Measurements from ENCODE around the gene PAN2.

The PAN2 gene

DNA sequence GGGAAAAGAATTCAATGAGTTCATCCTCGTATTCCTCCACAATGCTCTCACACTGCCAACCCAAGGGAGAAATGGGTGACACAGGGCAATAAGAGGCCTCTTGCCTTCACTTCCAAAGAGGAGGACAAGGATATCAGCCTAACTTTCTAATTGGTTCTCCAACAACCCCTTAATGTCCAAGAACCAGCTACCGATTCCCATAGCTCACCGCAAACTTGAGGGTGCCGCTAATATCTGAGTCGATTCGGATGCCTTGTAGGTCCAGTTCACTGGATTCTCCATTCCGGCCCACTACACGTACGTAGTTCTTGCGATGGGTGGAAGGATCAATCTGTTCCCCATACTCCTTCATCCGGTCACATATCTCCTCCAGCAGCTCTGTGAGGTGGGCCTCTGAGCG, 22.8 kb downstream of the PAN2 start:
- WGBS (ENCODE audit: insufficient coverage), result 96% methylated on average over 12 of the region's 12 CpGs
- Histone ChIP-seq H3K36me3 (ENCODE audit: control insufficient read depth in 4 of 4, insufficient read depth in 4 of 4, low read length in 3 of 4) (peaks cover 12 to 50% (median 31%) of the 10 kb centered on the region in 4 experiments), H3K4me1 (ENCODE audit: control extremely low read depth in 1 of 4, control insufficient read depth in 4 of 4, insufficient read depth in 4 of 4, low read length in 3 of 4) (peaks cover 6 to 13% (median 11%) of the 10 kb centered on the region in 4 experiments), H3K9me3 (ENCODE audit: control extremely low read depth in 1 of 5, control insufficient read depth in 4 of 5, insufficient read depth in 2 of 5, low read depth in 1 of 5, low read length in 4 of 5) (no peaks in the 10 kb centered on the region), H3K27ac (ENCODE audit: insufficient read depth in 1 of 2, low read depth in 1 of 2, low read length in 2 of 2, poor library complexity in 1 of 2, severe bottlenecking in 2 of 2) (no peak overlapping the region), H3K4me3 (ENCODE audit: control insufficient read depth in 1 of 7, extremely low read depth in 1 of 7, insufficient read depth in 4 of 7, low read depth in 2 of 7, low read length in 6 of 7) (no peak overlapping the region), H3K27me3 (replicated peaks in 2 of 5; ENCODE audit: control insufficient read depth in 4 of 5, insufficient read depth in 5 of 5, low read length in 4 of 5) (no peaks in the 10 kb centered on the region)
- ChIA-PET CTCF (interaction anchor here (0.7 to 3.4 kb wide), 9 partner anchors 11 to 191 kb away, joined by 3 to 11 read pairs (median 4); partner anchors contain the start of genes APOF and CS), POLR2A (no interaction called here)
- no peak for DNase-seq

DNA sequence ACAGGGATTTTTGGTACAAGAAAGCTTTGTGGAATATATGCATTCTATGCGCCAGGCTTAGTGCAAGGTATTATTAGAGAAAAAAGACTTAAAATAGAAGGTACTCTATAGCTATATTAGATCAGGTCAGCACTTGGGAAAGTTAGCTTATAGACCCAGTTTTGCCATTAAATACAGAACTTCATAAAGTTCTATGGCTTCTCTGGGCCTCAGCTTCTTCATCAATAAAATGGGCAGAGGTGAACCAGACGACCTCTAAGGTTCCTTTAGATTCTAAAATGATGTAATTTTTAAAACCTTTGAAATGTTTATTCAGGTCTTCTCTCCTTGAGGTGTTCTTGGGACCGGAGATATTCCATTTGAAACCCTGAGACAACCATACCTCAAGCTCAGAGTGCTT, 25.1 kb downstream of the PAN2 start:
- ChIA-PET CTCF (interaction anchor here (0.7 to 3.4 kb wide), 9 partner anchors 9 to 156 kb away, joined by 3 to 11 read pairs (median 3); partner anchors contain the start of genes CS and STAT2), POLR2A (interaction anchor here (0.6 kb wide), 1 partner anchor 20 kb away, joined by 5 read pairs; no protein-coding TSS in a partner anchor)
- Histone ChIP-seq H3K36me3 (ENCODE audit: control insufficient read depth in 4 of 4, insufficient read depth in 4 of 4, low read length in 3 of 4) (peaks cover 17 to 50% (median 40%) of the 10 kb centered on the region in 4 experiments), H3K4me1 (ENCODE audit: control extremely low read depth in 1 of 4, control insufficient read depth in 4 of 4, insufficient read depth in 4 of 4, low read length in 3 of 4) (no peaks in the 10 kb centered on the region), H3K4me3 (ENCODE audit: control insufficient read depth in 1 of 7, extremely low read depth in 1 of 7, insufficient read depth in 4 of 7, low read depth in 2 of 7, low read length in 6 of 7) (no peak overlapping the region), H3K9me3 (ENCODE audit: control extremely low read depth in 1 of 5, control insufficient read depth in 4 of 5, insufficient read depth in 2 of 5, low read depth in 1 of 5, low read length in 4 of 5) (no peaks in the 10 kb centered on the region), H3K27me3 (replicated peaks in 2 of 5; ENCODE audit: control insufficient read depth in 4 of 5, insufficient read depth in 5 of 5, low read length in 4 of 5) (no peaks in the 10 kb centered on the region), H3K27ac (ENCODE audit: insufficient read depth in 1 of 2, low read depth in 1 of 2, low read length in 2 of 2, poor library complexity in 1 of 2, severe bottlenecking in 2 of 2) (no peak overlapping the region)
- 100% methylated on average over 2 of the region's 3 CpGs for WGBS (ENCODE audit: insufficient coverage)
- no peak for DNase-seq

DNA sequence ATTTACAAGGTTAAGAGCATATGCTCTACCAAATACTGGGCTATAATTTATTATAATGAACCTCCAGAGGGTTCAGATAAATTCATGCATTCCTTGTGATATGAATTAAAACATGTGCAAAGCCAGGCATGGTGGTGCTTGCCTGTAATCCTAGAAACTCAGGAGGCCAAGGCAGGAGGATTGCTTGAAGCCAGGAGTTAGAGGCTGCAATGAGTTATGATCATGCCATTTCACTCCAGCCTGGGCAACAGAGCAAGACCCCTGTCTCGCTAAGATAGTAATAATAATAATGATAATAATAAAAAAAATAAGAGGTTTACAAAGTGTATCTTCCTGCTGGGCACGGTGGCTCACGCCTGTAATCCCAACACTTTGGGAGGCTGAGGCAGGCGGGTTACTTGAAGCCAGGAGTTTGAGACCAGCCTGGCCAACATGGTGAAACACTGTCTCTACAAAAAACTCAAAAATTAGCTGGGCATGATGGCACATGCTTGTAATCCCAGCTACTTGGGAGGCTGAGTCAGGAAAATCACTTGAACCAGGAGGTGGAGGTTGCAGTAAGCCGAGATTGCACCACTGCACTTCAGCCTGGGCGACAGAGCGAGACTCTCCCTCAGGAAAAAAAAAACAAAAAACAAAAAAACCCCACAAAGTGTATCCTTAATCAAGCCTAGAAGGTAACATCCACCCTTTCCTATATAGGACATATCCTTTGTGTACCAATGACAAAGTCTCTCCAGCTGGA, 26.4 kb downstream of the PAN2 start:
- H3K4me3 ChIP-seq (ENCODE audit: control insufficient read depth in 1 of 7, extremely low read depth in 1 of 7, insufficient read depth in 4 of 7, low read depth in 2 of 7, low read length in 6 of 7), result no peak overlapping the region
- DNase-seq, result no peak
- no peak overlapping the region for H3K27ac ChIP-seq (ENCODE audit: insufficient read depth in 1 of 2, low read depth in 1 of 2, low read length in 2 of 2, poor library complexity in 1 of 2, severe bottlenecking in 2 of 2)
- no peaks in the 10 kb centered on the region for H3K9me3 ChIP-seq (ENCODE audit: control extremely low read depth in 1 of 5, control insufficient read depth in 4 of 5, insufficient read depth in 2 of 5, low read depth in 1 of 5, low read length in 4 of 5)
- POLR2A ChIA-PET, result interaction anchor here (0.5 kb wide), 1 partner anchor 47 kb away, joined by 4 read pairs; no protein-coding TSS in a partner anchor
- WGBS (ENCODE audit: insufficient coverage), result 100% methylated on average over 2 of the region's 7 CpGs
- CTCF ChIA-PET, result interaction anchor here (1.0 to 1.6 kb wide), 4 partner anchors 8 to 17 kb away, joined by 3 to 4 read pairs (median 4); partner anchors contain the start of gene CS
- no peaks in the 10 kb centered on the region for H3K4me1 ChIP-seq (ENCODE audit: control extremely low read depth in 1 of 4, control insufficient read depth in 4 of 4, insufficient read depth in 4 of 4, low read length in 3 of 4)
- H3K36me3 ChIP-seq (ENCODE audit: control insufficient read depth in 4 of 4, insufficient read depth in 4 of 4, low read length in 3 of 4), result peaks cover 17 to 50% (median 40%) of the 10 kb centered on the region in 4 experiments
- no peaks in the 10 kb centered on the region for H3K27me3 ChIP-seq (replicated peaks in 2 of 5; ENCODE audit: control insufficient read depth in 4 of 5, insufficient read depth in 5 of 5, low read length in 4 of 5)

DNA sequence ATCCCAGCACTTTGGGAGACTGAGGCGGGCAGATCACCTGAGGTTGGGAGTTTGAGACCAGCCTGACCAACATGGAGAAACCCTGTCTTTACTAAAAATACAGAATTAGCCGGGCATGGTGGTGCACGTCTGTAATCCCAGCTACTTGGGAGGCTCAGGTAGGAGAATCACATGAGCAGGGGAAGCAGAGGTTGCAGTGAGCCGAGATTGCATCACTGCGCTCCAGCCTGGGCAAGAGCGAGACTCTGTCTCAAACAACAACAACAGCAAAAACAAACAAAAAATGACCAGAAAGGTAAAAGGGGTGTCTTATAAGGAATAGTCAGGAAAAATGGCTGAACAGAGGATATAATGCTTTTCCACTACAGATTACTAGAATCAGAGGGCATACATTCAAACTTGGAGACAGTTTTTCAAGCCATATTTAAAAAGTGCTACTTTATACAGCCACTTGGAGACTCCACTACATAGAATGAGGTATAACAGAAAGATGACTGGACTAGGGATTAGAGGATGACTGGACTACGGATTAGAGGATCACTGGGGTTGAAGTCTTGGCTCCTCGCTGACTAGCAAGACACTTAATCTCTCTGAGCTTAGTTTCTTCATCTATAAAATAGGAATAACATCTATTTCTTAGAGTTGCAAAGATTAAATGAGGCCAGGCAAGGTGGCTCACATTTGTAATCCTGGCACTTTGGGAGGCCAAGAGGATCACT, 28.8 kb downstream of the PAN2 start:
- 100% methylated on average over 5 of the region's 8 CpGs for WGBS (ENCODE audit: insufficient coverage)
- H3K36me3 ChIP-seq (ENCODE audit: control insufficient read depth in 4 of 4, insufficient read depth in 4 of 4, low read length in 3 of 4), result peaks cover 14 to 41% (median 26%) of the 10 kb centered on the region in 4 experiments
- peaks cover 0 to 11% (median 10%) of the 10 kb centered on the region in 4 experiments for H3K4me1 ChIP-seq (ENCODE audit: control extremely low read depth in 1 of 4, control insufficient read depth in 4 of 4, insufficient read depth in 4 of 4, low read length in 3 of 4)
- CTCF ChIA-PET, result interaction anchor here (1.0 to 1.6 kb wide), 3 partner anchors 11 to 116 kb away, joined by 3 to 4 read pairs (median 3); partner anchors contain the start of genes CNPY2, PAN2 and SMARCC2
- DNase-seq, result no peak
- no peaks in the 10 kb centered on the region for H3K27me3 ChIP-seq (replicated peaks in 2 of 5; ENCODE audit: control insufficient read depth in 4 of 5, insufficient read depth in 5 of 5, low read length in 4 of 5)
- no peaks in the 10 kb centered on the region for H3K9me3 ChIP-seq (ENCODE audit: control extremely low read depth in 1 of 5, control insufficient read depth in 4 of 5, insufficient read depth in 2 of 5, low read depth in 1 of 5, low read length in 4 of 5)
- POLR2A ChIA-PET, result no interaction called here
- H3K27ac ChIP-seq (ENCODE audit: insufficient read depth in 1 of 2, low read depth in 1 of 2, low read length in 2 of 2, poor library complexity in 1 of 2, severe bottlenecking in 2 of 2), result no peak overlapping the region
- no peak overlapping the region for H3K4me3 ChIP-seq (ENCODE audit: control insufficient read depth in 1 of 7, extremely low read depth in 1 of 7, insufficient read depth in 4 of 7, low read depth in 2 of 7, low read length in 6 of 7)

DNA sequence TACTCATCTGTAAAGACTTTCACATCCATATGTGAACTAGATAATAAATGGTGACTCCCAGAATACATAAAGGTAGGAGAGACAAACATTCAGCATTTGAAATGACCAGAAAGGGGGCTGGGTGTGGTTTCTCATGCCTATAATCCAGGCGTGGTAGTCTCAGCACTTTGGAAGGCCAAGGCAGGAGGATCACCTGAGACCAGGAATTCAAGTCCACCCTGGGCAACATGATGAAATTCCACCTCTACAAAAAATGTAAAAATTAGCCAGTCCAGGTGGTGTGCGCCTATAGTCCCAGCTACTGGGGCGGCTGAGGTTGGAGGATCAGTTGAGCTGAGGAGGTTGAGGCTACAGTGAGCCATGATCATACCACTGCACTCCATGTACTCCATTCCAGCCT, 29.5 kb downstream of the PAN2 start:
- CTCF ChIA-PET, result interaction anchor here (1.0 to 1.6 kb wide), 3 partner anchors 12 to 115 kb away, joined by 3 to 4 read pairs (median 3); partner anchors contain the start of genes CNPY2, PAN2 and SMARCC2
- Histone ChIP-seq H3K27me3 (replicated peaks in 2 of 5; ENCODE audit: control insufficient read depth in 4 of 5, insufficient read depth in 5 of 5, low read length in 4 of 5) (no peaks in the 10 kb centered on the region), H3K4me3 (ENCODE audit: control insufficient read depth in 1 of 7, extremely low read depth in 1 of 7, insufficient read depth in 4 of 7, low read depth in 2 of 7, low read length in 6 of 7) (no peak overlapping the region), H3K9me3 (ENCODE audit: control extremely low read depth in 1 of 5, control insufficient read depth in 4 of 5, insufficient read depth in 2 of 5, low read depth in 1 of 5, low read length in 4 of 5) (no peaks in the 10 kb centered on the region), H3K27ac (ENCODE audit: insufficient read depth in 1 of 2, low read depth in 1 of 2, low read length in 2 of 2, poor library complexity in 1 of 2, severe bottlenecking in 2 of 2) (no peak overlapping the region), H3K36me3 (ENCODE audit: control insufficient read depth in 4 of 4, insufficient read depth in 4 of 4, low read length in 3 of 4) (peaks cover 11 to 37% (median 21%) of the 10 kb centered on the region in 4 experiments), H3K4me1 (ENCODE audit: control extremely low read depth in 1 of 4, control insufficient read depth in 4 of 4, insufficient read depth in 4 of 4, low read length in 3 of 4) (peaks cover 2 to 16% (median 13%) of the 10 kb centered on the region in 4 experiments)
- 97% methylated on average over 3 of the region's 3 CpGs for WGBS (ENCODE audit: insufficient coverage)
- DNase-seq, result no peak
- POLR2A ChIA-PET, result no interaction called here

DNA sequence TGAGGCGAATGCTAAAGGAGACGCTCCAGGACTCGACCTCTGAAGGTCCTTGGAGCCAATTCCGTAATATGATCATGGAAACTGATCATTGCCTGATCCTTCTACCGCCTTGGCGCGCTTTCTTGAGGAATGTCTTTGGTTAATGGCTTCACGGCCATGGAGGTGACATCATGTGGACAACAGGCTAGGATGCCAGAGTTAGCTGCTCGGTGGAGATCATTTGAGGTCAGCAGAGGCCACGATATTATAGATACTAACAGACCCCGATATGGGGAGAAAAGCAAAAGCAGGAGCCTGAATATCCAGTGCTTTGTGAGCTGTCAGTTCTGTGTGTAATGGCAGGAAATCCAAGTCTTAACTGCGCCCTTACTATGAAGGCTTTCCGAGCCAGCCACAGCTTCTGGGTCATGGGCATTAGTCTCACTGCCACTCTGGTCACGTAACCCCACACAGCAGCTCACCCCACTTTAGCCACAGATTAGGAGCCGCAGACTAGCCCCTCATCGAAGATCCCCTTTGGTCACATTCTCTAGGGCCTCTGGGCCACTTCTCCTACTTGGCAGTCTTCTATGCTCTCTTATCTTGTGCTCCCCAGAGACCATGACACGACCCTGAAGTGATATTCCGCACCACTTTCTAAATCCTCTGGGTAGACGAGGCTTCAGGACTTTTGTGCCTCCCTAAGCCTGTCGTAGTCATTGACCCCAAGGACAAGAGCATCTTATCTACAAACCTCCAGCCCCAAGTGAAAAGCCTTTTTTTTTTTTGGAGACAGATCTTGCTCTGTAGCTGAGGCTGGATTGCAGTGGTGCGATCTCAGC, 32.9 kb downstream of the PAN2 start:
- peak overlapping the region; percentile 65 to 90 for H3K27ac ChIP-seq (ENCODE audit: insufficient read depth in 1 of 2, low read depth in 1 of 2, low read length in 2 of 2, poor library complexity in 1 of 2, severe bottlenecking in 2 of 2)
- peak overlapping the region in 6 of 7 experiments; percentile 46 to 85 (median 76) for H3K4me3 ChIP-seq (ENCODE audit: control insufficient read depth in 1 of 7, extremely low read depth in 1 of 7, insufficient read depth in 4 of 7, low read depth in 2 of 7, low read length in 6 of 7)
- WGBS (ENCODE audit: insufficient coverage), result 66% methylated on average over 20 of the region's 21 CpGs
- peaks cover 5 to 33% (median 13%) of the 10 kb centered on the region in 4 experiments for H3K36me3 ChIP-seq (ENCODE audit: control insufficient read depth in 4 of 4, insufficient read depth in 4 of 4, low read length in 3 of 4)
- H3K4me1 ChIP-seq (ENCODE audit: control extremely low read depth in 1 of 4, control insufficient read depth in 4 of 4, insufficient read depth in 4 of 4, low read length in 3 of 4), result peaks cover 12 to 31% (median 26%) of the 10 kb centered on the region in 4 experiments
- ChIA-PET POLR2A (interaction anchor here (0.6 to 3.0 kb wide), 3 partner anchors 12 to 31 kb away, joined by 3 to 11 read pairs (median 3); partner anchors contain the start of gene CNPY2), CTCF (interaction anchor here (0.8 to 1.3 kb wide), 4 partner anchors 19 to 113 kb away, joined by 3 to 4 read pairs (median 3); no protein-coding TSS in a partner anchor)
- no peaks in the 10 kb centered on the region for H3K27me3 ChIP-seq (replicated peaks in 2 of 5; ENCODE audit: control insufficient read depth in 4 of 5, insufficient read depth in 5 of 5, low read length in 4 of 5)
- H3K9me3 ChIP-seq (ENCODE audit: control extremely low read depth in 1 of 5, control insufficient read depth in 4 of 5, insufficient read depth in 2 of 5, low read depth in 1 of 5, low read length in 4 of 5), result no peaks in the 10 kb centered on the region
- DNase-seq, result peak in 1 of 3 donors; percentile 30

Data from common myeloid progenitor, CD34-positive (primary cell).